GM18526 (cell line): ENCODE data around the gene CRHR2.

ENCODE experiments used
- POLR2A ChIP-seq: IDR thresholded peaks from 3 replicates; pipeline ENCODE4 v1.6.1; 2011; ENCODE audit not compliant: insufficient read length; ENCODE audit errors: extremely low read depth

The CRHR2 gene

DNA sequence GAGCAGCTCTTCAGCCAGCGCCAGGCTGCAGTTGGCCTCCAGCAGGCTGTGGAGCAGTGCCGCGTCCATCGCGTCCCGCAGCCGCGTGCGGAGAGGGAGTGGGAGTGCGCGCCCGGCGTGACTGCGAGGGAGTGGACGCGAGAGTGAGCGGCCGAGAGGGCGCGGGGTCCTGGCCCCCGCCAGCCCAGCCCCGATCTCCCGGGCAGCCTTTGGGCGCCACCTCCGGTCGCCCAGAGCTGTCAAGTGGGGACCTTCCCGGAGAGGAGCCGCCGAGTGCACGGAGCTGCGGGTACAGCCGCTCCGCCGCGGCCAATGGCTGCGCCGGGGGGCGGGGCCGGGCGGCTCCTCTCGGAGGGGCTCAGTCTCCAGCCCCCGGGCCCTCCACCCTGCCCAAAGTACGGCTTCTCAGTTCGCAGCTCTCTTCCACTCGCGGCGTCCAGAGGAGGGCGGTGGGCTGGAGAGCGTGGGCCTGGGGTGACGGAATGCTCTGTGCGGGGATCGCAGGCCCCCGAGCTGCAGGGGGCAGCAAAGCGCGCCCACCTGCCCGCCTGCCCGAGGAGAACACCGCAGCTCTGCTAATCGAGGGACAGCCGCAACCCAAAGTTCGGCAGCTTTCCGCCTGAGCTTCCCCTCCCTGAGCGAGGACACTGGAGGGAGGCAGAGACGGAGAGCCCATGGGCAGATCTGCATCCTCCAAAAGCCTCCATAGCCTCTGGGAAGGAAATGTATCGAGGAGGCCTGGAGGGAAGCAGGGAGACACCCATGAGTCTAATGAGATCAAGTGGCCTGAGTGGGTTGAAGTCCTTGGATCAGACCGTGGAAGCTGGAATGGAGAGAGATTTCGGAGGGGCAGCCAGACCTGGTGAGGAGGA, at the start of gene CRHR2:
Gene CRHR2 (minus strand): TSS at position 245 of the 872 bp plus-strand sequence. CDS start 176 bp downstream, at position 69.
- TF ChIP-seq POLR2A, result no peak

DNA sequence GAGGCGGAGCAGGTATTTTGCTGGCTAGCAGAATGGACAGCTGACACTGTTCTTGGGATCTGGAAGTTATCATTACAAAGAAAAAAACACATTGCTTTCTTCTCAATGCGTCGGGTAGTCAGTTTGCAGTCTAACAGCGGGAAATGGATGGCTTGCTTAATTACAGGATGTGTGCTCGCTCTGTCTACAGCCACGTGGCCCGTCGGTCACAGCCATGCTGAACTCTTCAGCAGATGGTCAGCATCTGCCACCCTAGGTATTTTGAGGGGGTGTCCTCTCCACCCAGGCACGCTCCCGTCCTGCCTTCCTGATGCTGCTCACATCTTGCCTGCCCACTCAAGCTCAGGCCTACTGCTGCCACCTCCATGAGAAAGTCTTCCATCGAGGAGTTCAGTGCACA, 49.3 kb upstream of the CRHR2 start:
- no peak for TF ChIP-seq POLR2A

DNA sequence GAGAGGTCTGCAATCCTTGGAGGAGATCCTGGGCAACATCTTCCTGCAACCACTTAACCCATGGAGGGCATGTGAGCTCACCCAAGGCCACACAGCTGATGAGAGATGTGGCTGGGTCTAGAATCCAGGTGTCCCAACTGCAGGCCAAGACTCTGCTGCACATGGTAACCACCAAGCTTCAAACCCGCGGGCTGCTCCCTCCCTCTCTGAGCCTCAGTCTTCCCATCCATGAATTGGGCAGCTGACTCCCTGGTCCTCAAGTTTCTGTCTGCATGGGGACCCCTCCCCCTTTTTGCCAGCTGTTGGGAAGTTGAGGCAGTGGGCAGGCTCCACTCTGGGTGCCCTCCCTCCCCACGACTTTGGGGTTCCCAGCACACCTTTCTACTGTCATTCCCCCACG, 48.7 kb upstream of the CRHR2 start:
- TF ChIP-seq POLR2A, result no peak

DNA sequence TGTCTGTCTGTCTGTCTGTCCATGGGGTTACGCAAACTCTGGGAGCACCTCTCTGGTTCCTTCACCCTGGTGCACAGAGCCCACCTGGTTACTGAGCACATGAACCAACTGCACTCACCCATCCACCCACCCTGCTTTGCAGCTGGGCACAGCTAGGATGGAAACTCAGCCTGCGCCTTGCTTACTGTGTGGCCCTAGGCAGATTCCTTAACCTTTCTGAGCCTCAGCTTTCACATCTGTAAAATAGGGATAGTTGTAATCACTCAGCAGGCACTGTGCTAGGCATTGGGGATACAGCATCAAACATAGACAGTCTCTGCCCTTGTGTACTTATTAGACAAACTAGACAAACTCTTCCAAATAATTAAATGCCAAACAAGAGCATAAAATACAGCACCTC, 47.8 kb upstream of the CRHR2 start:
- TF ChIP-seq POLR2A, result no peak

DNA sequence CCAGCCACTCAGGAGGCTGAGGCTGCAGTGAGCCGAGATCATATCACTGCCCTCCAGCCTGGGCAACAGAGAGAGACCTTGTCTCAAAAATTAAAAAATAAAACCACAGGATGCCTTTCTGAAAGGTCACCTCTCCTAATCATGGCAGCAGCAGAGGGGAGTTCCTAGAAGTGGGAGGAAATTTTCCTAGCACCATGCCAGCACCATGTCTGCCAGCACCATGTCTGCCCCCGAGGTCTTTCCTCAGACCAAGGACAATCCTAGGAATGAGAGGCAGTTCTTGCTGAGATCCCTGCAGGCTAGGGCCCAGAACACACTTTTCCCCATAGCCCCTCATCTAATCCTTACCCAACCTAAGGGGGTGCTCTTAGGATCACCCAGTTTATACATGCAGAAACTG, 47.4 kb upstream of the CRHR2 start:
- no peak for TF ChIP-seq POLR2A

DNA sequence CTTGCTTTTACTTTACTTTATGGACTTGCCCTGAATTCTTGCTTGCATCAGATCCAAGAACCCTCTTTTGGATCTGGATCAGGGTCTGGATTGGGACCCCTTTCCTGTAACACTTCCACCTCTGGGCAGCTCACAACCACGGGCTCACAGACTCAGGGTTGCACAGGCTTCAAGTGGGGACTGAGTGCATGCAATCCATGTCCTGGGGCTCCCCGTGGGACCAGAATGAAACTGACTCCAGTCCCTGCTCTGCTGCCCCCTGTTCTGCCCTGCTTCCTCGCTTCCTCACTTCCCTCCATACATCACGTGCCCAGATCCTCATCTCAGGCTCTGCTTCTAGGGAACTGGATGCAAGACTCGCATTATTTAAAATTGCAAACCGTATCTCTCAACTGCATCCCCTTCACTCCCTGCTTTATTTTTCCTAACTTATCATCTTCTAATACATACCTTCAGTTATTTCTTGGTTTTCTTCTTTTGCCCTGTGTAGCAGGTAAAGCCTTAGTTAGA, 46.4 kb upstream of the CRHR2 start:
- no peak for TF ChIP-seq POLR2A

DNA sequence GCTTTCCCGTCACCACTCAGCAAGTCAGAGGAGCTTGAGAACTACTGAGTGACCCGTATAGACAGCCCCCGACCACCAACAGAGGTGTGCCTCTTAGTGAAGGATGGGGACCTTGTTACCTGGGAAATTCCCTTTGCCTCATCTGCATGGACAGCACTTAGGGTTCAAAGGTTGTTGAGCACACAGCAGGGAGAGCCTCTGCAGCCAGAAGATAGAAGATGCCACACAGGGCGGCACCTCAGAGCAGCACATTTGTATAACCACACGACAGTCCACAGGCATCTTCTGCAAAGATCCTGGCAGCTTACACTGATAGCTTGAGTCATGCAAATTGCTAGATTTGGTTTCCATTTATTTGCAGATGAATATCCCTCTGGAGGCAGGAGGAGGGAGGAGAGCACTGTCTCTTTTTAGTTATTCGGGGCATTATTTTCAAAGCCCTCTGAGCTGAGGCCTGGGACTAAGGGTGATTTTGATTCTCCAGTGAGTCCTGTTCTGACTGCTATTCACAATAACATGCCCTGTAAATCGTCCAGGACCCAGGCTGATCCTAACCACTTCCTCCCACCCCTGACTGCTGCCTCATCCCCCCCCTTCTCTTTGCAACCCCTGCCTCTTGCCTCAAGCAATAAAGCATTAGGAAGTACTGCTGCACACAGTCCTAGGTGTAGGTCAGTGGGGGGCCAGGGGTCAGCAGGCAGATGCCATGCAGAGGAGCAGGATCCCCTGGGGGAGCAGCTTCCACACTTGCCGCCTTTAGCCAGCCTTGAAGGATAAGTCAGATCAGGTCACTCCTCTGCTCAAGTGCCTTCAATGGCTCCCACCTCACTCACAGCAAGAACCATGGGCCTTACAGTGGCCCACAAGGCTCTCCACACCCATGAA, 45.0 kb upstream of the CRHR2 start:
- TF ChIP-seq POLR2A, result no peak

DNA sequence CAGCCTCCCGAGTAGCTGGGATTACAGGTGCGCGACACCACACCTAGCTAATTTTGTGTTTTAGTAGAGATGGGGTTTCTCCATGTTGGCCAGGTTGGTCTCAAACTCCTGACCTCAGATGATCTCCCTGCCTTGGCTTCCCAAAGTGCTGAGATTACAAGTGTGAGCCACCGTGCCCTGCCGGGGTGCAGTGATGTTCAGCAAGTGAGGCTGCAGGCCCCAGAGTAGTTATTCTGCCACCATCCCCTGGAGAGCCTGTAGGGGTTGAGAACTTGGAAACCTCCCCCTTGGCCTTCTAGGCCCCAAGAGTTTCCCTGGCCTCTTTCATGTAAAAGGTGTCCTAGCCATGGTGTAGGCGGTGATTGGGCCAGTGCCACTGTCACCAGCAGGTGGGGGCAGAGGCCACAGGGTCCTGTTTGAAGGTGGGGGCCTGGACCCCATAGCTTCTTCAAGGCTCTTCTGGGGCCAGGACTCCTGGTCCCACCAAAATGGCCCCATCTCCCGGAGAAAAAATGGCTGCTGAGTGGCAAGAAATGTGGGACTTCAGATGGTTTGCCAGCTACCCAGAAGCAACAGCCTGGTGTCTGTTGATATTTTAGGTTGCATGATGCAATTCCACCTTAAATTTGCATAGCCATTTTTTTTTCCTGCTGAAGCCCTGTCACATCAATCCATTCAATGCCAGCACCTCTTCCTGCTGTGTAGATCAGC, 44.2 kb upstream of the CRHR2 start:
- TF ChIP-seq POLR2A, result no peak

DNA sequence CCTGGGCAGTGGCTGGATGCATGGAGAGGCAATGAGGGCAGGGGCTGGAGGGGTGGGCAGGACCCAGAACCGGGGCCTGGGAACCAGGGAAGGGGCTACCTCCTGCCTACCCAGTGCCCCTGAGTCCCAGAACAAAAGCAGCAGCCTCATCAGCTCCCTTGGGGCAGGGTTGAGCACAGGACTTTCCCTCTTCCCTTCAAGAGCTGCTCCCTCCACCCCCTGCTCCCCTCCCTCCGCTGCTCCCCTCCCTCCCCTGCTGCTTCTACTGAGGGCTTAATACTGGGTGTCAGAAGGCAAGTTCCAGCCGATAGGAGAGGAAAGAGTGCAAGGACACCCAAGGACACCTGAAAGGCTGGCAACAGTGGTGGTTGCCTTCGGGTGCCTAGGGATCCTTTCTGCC, 41.5 kb upstream of the CRHR2 start:
- no peak for TF ChIP-seq POLR2A

DNA sequence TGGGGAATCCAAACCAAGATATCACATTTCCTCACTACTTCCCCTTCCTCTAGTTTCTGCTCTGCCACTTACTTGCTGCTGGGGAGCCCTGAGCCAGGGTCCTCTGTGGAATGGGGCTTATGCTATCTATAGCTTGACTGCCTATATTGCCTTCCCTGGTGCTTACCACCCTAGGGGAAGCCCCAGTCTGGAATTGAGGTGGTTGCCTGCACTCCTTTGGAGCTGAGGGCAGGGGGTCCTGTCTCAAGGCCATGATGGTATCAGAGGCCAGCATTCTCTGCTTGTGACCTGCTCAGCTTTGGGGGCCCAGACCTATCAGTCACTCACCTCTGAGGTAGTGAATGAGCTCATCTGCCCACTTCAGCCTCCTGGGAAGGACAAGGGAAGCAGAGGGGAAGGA, 40.4 kb upstream of the CRHR2 start:
- TF ChIP-seq POLR2A, result no peak

DNA sequence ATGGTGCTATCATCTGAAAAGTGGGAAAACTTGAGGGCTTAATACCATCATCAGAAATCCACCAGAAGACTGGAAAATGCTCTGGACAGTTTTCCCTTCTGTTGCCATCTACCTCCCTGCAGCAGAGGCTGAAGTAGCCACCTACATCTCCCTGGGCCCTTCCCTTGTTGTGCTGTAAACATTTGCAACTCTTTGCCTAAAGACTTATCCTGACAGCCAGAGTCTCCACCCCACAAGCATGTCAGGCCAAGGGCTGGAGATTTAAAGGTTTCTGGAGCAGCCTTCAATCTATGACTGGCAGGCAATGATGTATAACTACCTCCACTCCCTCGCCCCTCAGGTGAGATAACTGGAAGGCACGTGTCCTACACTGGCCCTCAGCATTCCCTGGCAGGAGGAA, 39.9 kb upstream of the CRHR2 start:
- no peak for TF ChIP-seq POLR2A

DNA sequence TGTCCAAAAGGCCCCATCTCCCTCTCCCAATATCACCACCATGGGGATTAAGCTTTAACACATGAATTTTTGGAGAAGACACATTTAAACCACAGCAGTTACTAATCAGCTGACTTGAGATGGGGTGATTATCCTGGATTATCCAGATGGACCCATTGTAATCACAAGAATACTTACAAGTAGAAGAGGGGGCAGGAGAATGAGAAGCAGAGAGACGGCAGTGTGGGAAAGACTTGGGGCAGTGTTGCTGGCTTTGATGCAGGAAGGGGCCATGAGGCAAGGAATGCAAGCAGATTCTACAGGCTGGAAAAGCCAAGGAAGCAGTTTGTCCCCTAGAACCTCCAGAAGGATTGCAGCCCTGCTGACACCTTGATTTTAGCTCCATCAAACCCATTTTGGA, 39.0 kb upstream of the CRHR2 start:
- TF ChIP-seq POLR2A, result no peak

DNA sequence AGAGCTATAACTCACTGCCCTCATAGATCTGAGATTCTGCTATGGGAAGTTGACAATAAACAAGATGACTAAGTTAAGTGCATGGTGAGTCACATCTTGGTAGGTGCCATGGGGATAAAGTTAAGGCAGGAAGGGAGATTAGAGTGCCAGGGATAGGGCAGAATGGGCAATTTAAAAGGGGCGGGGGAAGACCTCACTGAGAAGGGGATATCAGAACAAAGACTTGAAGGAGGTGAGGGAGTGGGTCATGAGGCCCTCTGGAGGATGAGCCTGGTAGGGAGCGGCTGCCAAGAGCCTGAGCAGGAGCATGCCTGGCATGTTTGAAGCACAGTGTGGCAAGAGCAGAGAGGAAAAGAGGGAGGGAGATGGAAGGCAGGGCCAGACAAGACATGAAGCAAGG, 34.9 kb upstream of the CRHR2 start:
- TF ChIP-seq POLR2A, result no peak

DNA sequence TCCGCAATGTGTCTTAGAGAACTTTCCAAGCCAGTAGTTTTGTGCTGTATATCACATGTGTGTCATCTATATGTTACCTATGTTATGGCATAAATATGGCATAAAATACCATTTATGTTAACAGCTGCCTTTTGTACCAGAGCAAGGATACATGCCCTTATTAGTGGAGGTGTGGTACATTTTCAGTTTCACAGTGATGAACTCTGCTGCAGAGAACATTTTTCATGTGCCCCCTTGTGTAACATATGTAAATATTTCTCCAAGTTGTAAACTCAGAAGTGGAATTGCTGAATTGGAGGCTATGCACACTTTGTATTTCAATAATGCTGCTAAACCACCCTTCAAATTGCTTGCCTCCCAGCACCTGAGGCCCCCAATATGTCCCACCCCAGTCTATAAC, 31.9 kb upstream of the CRHR2 start:
- TF ChIP-seq POLR2A, result no peak

DNA sequence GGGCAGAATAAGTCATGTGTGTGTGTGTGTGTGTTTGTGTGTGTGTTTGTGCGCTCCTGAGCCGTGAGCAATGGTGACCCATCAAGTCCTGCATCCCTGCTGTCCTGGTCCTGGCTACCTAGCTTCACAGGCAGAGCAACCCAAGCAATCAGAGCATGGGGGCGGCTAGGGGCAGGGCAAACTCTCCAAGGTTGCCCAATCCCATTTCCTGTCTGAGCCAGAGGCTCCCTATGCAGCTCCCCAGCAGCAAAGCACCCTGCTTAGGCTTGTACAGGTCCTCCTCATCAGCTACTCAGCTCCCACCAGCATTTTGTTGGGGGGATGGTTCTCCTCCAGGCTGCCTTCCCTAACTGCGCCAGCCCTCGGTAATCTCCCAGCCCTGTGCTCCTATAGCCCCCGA, 31.1 kb upstream of the CRHR2 start:
- no peak for TF ChIP-seq POLR2A
